ENCODE measurements around the gene CHIT1.

Gene CHIT1

DNA sequence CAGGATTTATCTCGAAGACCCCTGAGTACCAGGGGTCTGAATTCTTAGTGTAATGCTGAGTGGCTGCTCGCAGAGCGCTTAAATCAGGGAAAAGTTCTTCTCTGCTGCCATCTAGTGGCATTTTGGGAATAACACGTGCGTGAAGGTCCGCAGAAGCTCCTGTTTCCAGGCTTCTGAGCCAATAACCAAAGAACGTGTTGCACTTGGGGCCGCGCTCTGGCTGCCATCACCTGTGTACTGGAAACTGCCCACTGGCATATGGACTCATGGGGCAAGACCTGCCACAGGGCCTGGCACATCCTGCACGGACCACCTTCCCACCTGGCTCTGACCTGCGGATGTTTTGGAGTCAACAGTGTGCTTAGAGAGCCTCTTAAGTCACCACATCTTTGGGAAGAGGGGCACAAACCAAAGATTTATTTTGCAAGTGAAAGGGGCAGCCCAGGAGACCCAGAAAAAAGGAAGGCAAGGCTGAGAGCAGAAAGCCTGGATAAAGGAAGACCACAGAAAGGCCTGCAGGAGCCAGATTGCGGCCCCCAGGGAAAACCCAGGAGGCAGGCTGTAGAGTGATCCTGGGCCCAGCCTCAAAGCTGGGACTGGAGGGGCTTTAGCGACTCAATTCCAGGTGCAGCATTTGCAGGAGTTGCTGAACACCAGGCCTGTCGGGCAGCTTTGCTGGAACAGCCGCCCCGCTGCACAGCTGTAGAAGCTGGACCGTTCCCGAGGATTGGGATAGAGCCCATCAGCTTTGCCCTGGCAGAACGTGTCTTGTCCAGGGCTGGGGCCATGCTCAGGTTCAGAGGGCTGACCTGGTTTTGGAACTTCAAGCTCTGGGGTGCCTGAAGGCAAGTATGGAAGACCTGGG is 13.0 kb downstream of the CHIT1 start:
- Histone ChIP-seq H3K36me3 (ENCODE audit: insufficient read depth, low read length) (no peaks in the 10 kb centered on the region), H3K9ac (ENCODE audit: low read depth, low read length) (no peak overlapping the region), H3K9me3 (ENCODE audit: control insufficient read depth, insufficient read depth, low read length) (no peaks in the 10 kb centered on the region), H3K4me1 (ENCODE audit: insufficient read depth, low read length) (no peaks in the 10 kb centered on the region; the same call in 1 of the 2 replicates)

DNA sequence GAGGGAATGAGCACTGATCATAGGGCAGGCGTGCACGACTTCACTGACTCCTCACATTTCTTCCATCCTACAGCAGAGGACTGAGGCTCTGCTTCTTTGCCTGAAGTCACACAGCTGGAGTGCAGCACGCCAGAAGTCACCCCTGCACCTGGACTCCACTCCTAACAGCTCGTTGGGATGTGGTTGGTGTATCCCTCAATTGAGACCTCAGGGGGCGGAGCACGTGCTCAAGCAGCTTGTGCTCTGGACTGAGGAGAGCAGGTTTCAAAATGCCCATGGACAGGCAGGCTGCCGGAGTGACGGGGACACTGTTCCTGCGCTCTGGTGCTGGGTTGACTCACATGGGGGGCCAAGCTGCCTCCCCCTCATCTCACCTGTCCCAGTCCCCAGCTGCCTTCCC is 13.9 kb downstream of the CHIT1 start:
- Histone ChIP-seq H3K36me3 (ENCODE audit: insufficient read depth, low read length) (no peaks in the 10 kb centered on the region), H3K9ac (ENCODE audit: low read depth, low read length) (no peak overlapping the region), H3K9me3 (ENCODE audit: control insufficient read depth, insufficient read depth, low read length) (no peaks in the 10 kb centered on the region), H3K4me1 (ENCODE audit: insufficient read depth, low read length) (no peaks in the 10 kb centered on the region; the same call in 1 of the 2 replicates)

DNA sequence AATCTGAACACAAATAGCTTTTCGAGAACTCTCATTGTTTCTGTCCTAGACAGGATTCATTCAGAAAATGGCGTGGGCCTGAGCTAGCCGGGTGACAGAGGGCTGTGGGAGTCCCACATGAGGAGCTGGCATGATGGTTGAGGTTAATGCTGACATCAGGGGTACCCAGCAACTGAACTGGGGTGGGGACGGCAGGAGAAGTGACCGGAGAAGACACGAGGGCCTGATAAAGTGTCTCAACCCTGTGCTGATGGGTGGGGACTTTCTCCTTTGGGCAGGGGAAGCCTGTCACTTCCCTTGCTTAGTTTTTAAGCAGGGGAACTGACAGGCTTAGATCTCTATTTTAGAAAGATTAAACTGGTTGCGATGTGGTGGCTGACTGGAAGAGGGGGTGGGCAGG is 14.6 kb downstream of the CHIT1 start:
- no peak overlapping the region for H3K9ac ChIP-seq (ENCODE audit: low read depth, low read length)
- H3K4me1 ChIP-seq (ENCODE audit: insufficient read depth, low read length), result no peaks in the 10 kb centered on the region; the same call in 1 of the 2 replicates
- H3K9me3 ChIP-seq (ENCODE audit: control insufficient read depth, insufficient read depth, low read length), result no peaks in the 10 kb centered on the region
- H3K36me3 ChIP-seq (ENCODE audit: insufficient read depth, low read length), result no peaks in the 10 kb centered on the region

DNA sequence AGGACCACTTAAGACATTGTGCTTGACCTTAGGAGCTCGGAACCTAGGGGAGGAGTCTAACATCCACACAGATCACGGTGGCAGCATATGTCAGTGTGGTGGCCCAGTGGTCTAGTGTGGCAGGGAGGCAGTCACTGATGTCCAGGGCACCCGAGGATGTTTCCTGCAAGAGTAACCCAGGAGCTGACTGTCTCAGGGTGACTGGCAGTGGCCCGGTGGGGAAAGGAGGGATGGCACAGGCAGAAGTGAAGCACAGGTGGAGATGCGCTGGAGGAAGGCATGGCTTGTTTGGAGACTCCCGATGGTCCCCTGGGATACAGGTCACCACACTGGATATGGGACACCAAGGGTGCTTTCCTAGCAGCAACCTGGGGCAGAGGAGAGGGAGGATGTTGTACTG is 16.3 kb downstream of the CHIT1 start:
- Histone ChIP-seq H3K9me3 (ENCODE audit: control insufficient read depth, insufficient read depth, low read length) (no peaks in the 10 kb centered on the region), H3K4me1 (ENCODE audit: insufficient read depth, low read length) (no peaks in the 10 kb centered on the region; the same call in 1 of the 2 replicates), H3K9ac (ENCODE audit: low read depth, low read length) (no peak overlapping the region), H3K36me3 (ENCODE audit: insufficient read depth, low read length) (no peaks in the 10 kb centered on the region)

GRCh38 chr1:203211812-203212211 is 17.7 kb downstream of the CHIT1 start:
- Histone ChIP-seq H3K4me1 (ENCODE audit: insufficient read depth, low read length) (no peaks in the 10 kb centered on the region; the same call in 1 of the 2 replicates), H3K9ac (ENCODE audit: low read depth, low read length) (no peak overlapping the region), H3K9me3 (ENCODE audit: control insufficient read depth, insufficient read depth, low read length) (no peaks in the 10 kb centered on the region), H3K36me3 (ENCODE audit: insufficient read depth, low read length) (no peaks in the 10 kb centered on the region)

DNA sequence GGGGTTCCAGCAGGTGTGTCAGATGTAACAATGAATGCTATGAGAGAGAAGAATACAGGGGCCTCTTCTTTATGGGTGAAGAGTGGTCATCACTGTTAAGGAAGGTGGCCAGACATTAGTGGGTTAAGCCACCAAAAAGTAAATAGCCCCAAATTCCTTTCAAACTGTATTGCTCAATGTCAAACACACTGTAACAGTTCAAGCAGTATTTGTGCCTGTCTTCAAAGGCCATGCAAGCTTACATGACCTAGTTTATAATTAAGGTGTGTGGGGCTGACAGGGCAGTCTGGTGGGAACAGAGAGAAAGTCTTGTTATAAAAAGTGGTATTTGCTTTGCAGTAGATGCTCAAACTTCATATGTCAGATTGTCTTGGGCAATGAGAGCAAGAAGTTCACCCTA is 18.5 kb downstream of the CHIT1 start:
- no peak overlapping the region for H3K9ac ChIP-seq (ENCODE audit: low read depth, low read length)
- H3K36me3 ChIP-seq (ENCODE audit: insufficient read depth, low read length), result no peaks in the 10 kb centered on the region
- H3K4me1 ChIP-seq (ENCODE audit: insufficient read depth, low read length), result peaks cover 7% of the 10 kb centered on the region; the same call in 1 of the 2 replicates
- H3K9me3 ChIP-seq (ENCODE audit: control insufficient read depth, insufficient read depth, low read length), result no peaks in the 10 kb centered on the region

DNA sequence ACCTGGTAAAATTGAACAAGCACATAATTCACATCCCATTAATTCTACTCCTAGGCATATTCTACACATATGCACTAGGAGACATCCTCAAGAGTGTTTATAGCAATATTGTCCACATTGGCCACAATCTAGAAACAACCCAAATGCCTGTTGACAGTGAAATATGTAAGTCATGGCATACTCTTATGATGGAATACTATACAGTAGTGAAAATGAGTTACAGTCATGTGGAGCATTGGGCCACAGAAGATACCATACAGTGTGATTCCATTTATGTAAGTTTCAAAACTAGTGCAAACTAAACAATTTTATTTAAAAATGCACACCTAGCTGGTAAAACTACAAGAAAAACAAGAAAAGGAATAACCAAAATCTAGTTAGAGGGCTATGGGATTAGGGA is 19.1 kb downstream of the CHIT1 start:
- Histone ChIP-seq H3K9me3 (ENCODE audit: control insufficient read depth, insufficient read depth, low read length) (no peaks in the 10 kb centered on the region), H3K4me1 (ENCODE audit: insufficient read depth, low read length) (peaks cover 9% of the 10 kb centered on the region; the same call in 1 of the 2 replicates), H3K9ac (ENCODE audit: low read depth, low read length) (no peak overlapping the region), H3K36me3 (ENCODE audit: insufficient read depth, low read length) (no peaks in the 10 kb centered on the region)

- Histone ChIP-seq H3K36me3 (ENCODE audit: insufficient read depth, low read length) (no peaks in the 10 kb centered on the region), H3K4me1 (ENCODE audit: insufficient read depth, low read length) (peaks cover 9% of the 10 kb centered on the region; the same call in 1 of the 2 replicates), H3K9ac (ENCODE audit: low read depth, low read length) (no peak overlapping the region), H3K9me3 (ENCODE audit: control insufficient read depth, insufficient read depth, low read length) (no peaks in the 10 kb centered on the region)
Observed at GRCh38 chr1:203208181-203208580, 21.3 kb downstream of the CHIT1 start.

- Histone ChIP-seq H3K4me1 (ENCODE audit: insufficient read depth, low read length) (peaks cover 9% of the 10 kb centered on the region; the same call in 1 of the 2 replicates), H3K9ac (ENCODE audit: low read depth, low read length) (no peak overlapping the region), H3K9me3 (ENCODE audit: control insufficient read depth, insufficient read depth, low read length) (no peaks in the 10 kb centered on the region), H3K36me3 (ENCODE audit: insufficient read depth, low read length) (no peaks in the 10 kb centered on the region)
Observed at GRCh38 chr1:203207751-203208150, 21.7 kb downstream of the CHIT1 start.

DNA sequence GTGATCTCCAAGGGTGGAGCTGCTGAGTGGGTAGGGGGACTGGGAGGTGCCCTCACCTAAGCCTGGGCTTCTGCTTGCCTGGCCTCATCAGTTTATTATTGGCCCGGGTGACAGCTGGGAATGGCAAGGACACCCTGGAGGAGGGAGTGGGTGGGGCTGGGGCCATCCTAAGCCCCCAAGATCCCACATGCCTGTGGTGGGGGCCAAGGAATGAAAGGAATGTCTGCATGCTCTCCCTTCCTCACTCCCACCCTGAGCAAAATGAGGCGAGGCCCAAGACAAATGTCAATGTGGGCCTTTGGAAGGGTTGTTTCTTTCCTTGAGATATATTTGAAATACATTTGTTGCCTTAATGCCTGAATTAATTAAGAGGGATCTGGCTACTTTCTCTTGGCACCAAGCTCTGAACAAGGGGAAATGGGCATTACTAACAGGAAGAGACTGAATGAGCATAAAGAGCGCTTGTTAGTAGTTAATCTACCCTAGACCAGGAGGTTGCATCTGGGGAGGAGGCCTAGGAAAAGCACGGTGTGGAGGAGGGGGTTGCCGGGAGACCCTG is 23.3 kb downstream of the CHIT1 start:
- Histone ChIP-seq H3K9ac (ENCODE audit: low read depth, low read length) (no peak overlapping the region), H3K9me3 (ENCODE audit: control insufficient read depth, insufficient read depth, low read length) (no peaks in the 10 kb centered on the region), H3K4me1 (ENCODE audit: insufficient read depth, low read length) (peaks cover 9% of the 10 kb centered on the region; the same call in 1 of the 2 replicates)

DNA sequence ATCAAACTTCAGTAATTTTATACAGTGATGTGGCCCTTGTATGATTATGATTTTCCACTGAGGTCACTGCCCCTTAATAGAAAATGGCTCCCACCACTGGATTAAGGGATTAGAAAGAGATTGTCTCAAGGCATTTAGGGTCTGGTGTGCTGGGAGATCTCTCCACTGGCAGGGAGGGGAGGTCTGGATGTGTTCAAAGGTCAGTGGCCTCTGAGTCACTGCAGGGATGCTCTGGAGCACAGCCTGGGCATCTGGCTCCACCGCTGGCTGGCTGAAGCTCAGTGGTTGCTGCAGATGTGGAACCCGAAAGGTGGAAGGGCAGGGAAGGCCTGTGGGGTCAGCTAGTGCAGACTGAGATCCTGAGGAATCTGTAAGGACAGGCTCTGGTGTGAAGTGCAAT is 24.7 kb downstream of the CHIT1 start:
- no peaks in the 10 kb centered on the region for H3K9me3 ChIP-seq (ENCODE audit: control insufficient read depth, insufficient read depth, low read length)
- H3K9ac ChIP-seq (ENCODE audit: low read depth, low read length), result no peak overlapping the region
- no peaks in the 10 kb centered on the region for H3K36me3 ChIP-seq (ENCODE audit: insufficient read depth, low read length)
- peaks cover 9% of the 10 kb centered on the region; the same call in 1 of the 2 replicates for H3K4me1 ChIP-seq (ENCODE audit: insufficient read depth, low read length)

More for the DNA sequence above, 23.3 kb downstream of the CHIT1 start:
- no peaks in the 10 kb centered on the region for H3K36me3 ChIP-seq (ENCODE audit: insufficient read depth, low read length)

DNA sequence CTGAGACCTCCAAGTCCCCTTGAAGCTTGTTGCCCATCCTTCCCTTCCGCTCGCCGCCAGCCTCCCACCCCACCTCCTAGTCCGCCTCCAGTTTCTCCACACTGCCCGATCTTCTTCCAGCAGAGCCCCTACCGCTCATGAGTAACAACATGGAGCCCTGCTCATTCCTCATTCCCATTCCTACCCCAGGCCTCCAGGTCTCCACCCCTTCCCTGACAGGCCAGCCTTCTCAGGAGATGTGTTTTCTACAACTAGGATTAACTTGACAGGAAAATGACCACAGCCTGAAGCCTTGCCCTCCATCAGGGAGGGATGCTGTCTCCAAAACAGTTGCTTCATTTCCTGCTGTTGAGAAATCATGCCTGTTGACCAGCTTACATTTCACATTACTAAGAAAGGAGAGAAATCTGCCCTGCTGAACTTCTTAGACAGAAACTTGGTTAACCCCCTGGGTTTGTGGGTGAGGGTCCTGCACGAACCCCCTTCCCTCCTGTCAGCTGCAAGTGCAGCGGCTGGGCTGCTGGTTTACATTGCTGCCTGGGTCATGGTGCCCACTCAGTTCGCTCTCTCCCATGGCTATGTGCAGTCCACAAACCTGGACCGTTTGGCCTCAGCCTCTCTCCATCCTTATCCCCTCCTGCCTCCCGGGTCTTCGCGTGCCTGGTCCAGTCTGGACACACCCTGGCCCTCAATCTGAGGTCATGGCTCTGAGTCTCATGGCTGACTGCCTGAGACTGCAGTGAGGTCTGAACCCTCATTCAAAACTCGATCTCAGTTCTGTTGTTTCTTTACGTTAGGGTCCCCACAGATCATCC is 26.8 kb downstream of the CHIT1 start:
- Histone ChIP-seq H3K36me3 (ENCODE audit: insufficient read depth, low read length) (no peaks in the 10 kb centered on the region), H3K4me1 (ENCODE audit: insufficient read depth, low read length) (peaks cover 13% of the 10 kb centered on the region; the same call in 1 of the 2 replicates), H3K9ac (ENCODE audit: low read depth, low read length) (no peak overlapping the region), H3K9me3 (ENCODE audit: control insufficient read depth, insufficient read depth, low read length) (no peaks in the 10 kb centered on the region)

DNA sequence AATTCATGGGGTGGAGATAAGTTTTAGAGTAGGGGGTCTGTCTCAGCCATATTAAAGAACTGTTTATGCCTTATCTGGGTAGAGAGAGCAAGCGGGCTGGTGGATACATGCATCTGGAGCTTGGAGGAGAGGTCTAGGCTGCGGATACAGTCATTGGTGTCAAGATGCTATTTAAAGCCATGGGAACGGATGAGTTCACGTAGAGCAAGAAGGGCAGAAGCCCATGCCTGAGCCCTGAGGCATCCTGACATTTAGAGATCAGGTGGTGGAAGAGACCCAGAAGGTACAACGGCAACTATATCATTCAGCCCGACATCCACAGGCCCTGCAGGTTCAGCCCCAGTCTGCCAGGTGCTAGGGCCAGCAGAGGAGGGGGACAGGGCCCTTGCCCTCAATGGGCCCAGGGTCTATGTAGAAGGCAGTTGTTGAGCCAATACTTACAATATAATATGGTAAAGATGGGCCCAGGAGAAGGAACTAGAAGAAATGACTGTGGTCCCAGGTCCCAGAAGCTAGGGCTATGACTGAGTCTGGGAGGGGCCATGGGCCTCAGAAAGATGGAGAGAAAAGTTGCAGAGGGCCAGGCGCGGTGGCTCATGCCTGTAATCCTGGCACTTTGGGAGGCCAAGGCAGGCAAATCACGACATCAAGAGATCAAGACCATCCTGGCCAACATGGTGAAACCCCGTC is 27.8 kb downstream of the CHIT1 start:
- Histone ChIP-seq H3K9me3 (ENCODE audit: control insufficient read depth, insufficient read depth, low read length) (no peaks in the 10 kb centered on the region), H3K9ac (ENCODE audit: low read depth, low read length) (no peak overlapping the region), H3K36me3 (ENCODE audit: insufficient read depth, low read length) (no peaks in the 10 kb centered on the region), H3K4me1 (ENCODE audit: insufficient read depth, low read length) (peaks cover 17% of the 10 kb centered on the region; the same call in 1 of the 2 replicates)

- Histone ChIP-seq H3K4me1 (ENCODE audit: insufficient read depth, low read length) (peaks cover 10% of the 10 kb centered on the region; the same call in 1 of the 2 replicates), H3K9ac (ENCODE audit: low read depth, low read length) (no peak overlapping the region), H3K9me3 (ENCODE audit: control insufficient read depth, insufficient read depth, low read length) (no peaks in the 10 kb centered on the region), H3K36me3 (ENCODE audit: insufficient read depth, low read length) (no peaks in the 10 kb centered on the region)
Observed at GRCh38 chr1:203200916-203201315, 28.6 kb downstream of the CHIT1 start.
